HepG2 (cell line): Measurements from ENCODE around the gene STK24. TPM values are rescaled to one million over a fixed set of nuclear protein-coding genes. Genes with fewer than 3 reads are reported as not detected.
A peak's percentile ranks its signal among the peaks of the same experiment; 100 is the strongest.

ENCODE experiments used
- ATAC-seq: fragments of 200-7000 bp; cut with Tn5 transposase; 3 replicates; pipeline ENCODE4 v1.9.1; 2020; ENCODE audit warnings: mild to moderate bottlenecking, moderate library complexity
- BruUV-seq: library from RNA; stranded (reverse); fragments of 400-500 nt; replicated peaks from 2 replicates; lab custom pipeline; 2021; lab: Mats Ljungman, UMichigan
- CTCF ChIA-PET: fragments of 300-600 bp; formaldehyde crosslinking; extraction: SDS; loops from one replicate; lab custom pipeline; 2021; ENCODE audit warnings: low total read pairs, inconsistent platforms, low intra/inter-chr PET ratio; lab: Yijun Ruan, JAX
- POLR2A ChIA-PET: fragments of 350-600 bp; sonication (Branson Sonifier 250); formaldehyde crosslinking; loops from one replicate; lab custom pipeline; 2020; ENCODE audit warnings: antibody characterized with exemption, inconsistent platforms; lab: Yijun Ruan, JAX
- DNase-seq: peaks from one replicate; pipeline ENCODE4 v3.0.0-alpha.2; 2015; ENCODE audit warnings: low spot score
- FAIRE-seq: peaks from 3 replicates; lab custom pipeline; 2011; peaks lifted over from hg19 to GRCh38; lab: Jason Lieb, UNC
- H2AFZ ChIP-seq: one replicate; pipeline ENCODE4 v1.6.1; 2011; ENCODE audit warnings: low read length, inconsistent platforms
- H3K27ac ChIP-seq: fragments of 300-600 bp; 3 replicates; pipeline ENCODE4 v1.8.0; 2011; ENCODE audit warnings: mixed run types, mild to moderate bottlenecking, mixed read lengths, low read length, inconsistent platforms; ENCODE audit not compliant: insufficient read depth; ENCODE audit errors: extremely low read length
- H3K27me3 ChIP-seq, 2 experiments: fragments of 200-600 bp in 1 of 2; 2 replicates in 1 of 2; 3 replicates in 1 of 2; pipeline versions ENCODE4 v1.6.0 to v1.8.0; 2011; ENCODE audit warnings: low read length in 2 of 2, mild to moderate bottlenecking in 2 of 2, moderate library complexity in 2 of 2, inconsistent platforms in 1 of 2; ENCODE audit not compliant: insufficient read depth in 2 of 2, control insufficient read depth in 1 of 2
- H3K36me3 ChIP-seq, 2 experiments: fragments of 200-600 bp in 1 of 2; replicated peaks in 1 of 2; 2 replicates in 1 of 2; 3 replicates in 1 of 2; pipeline versions ENCODE4 v1.5.1 to v1.8.0; 2011; ENCODE audit warnings: low read length in 2 of 2, inconsistent platforms in 1 of 2; ENCODE audit not compliant: insufficient read depth in 2 of 2, control insufficient read depth in 1 of 2
- H3K4me1 ChIP-seq: 2 replicates; pipeline ENCODE4 v1.5.1; 2012; ENCODE audit warnings: low read length, inconsistent platforms; ENCODE audit not compliant: insufficient read depth
- H3K4me2 ChIP-seq: 2 replicates; pipeline ENCODE4 v1.6.0; 2011; ENCODE audit warnings: low read depth, low read length, inconsistent platforms
- H3K4me3 ChIP-seq, 3 experiments: fragments of 200-600 bp in 1 of 3; sonication (generic), shearing (Covaris generic) in 1 of 3; replicated peaks in 1 of 3; 2 replicates each; pipeline ENCODE4 v1.5.1; 2011 to 2016; ENCODE audit warnings: low read length in 3 of 3, inconsistent platforms in 2 of 3, low read depth in 2 of 3, mild to moderate bottlenecking in 2 of 3, control low read depth in 1 of 3, mixed read lengths in 1 of 3; ENCODE audit not compliant: insufficient read depth in 1 of 3
- H3K79me2 ChIP-seq: one replicate; pipeline ENCODE4 v1.6.1; 2011; ENCODE audit warnings: low read length, inconsistent platforms; ENCODE audit not compliant: insufficient read depth
- H3K9ac ChIP-seq: 2 replicates; pipeline ENCODE4 v1.6.0; 2011; ENCODE audit warnings: mild to moderate bottlenecking, low read depth, low read length, inconsistent platforms; ENCODE audit not compliant: insufficient read depth
- H3K9me3 ChIP-seq: 2 replicates; pipeline ENCODE4 v1.5.1; 2012; ENCODE audit warnings: mild to moderate bottlenecking, low read length
- H4K20me1 ChIP-seq: 2 replicates; pipeline ENCODE4 v1.6.0; 2011; ENCODE audit warnings: inconsistent platforms, mild to moderate bottlenecking, low read length, moderate library complexity; ENCODE audit not compliant: insufficient read depth
- DPF2 ChIP-seq: sonication (generic); formaldehyde crosslinking; IDR thresholded peaks from 2 replicates; pipeline ENCODE4 v1.4.0; 2020; ENCODE audit warnings: mild to moderate bottlenecking, low read depth, missing genetic modification reagents, borderline replicate concordance
- EEA1 ChIP-seq: sonication (generic); formaldehyde crosslinking; IDR thresholded peaks from 2 replicates; pipeline ENCODE4 v1.5.1; 2020; ENCODE audit warnings: mild to moderate bottlenecking, missing genetic modification reagents, borderline replicate concordance
- EP300 ChIP-seq, 3 experiments: sonication (generic) in 1 of 3; formaldehyde crosslinking in 1 of 3; IDR thresholded peaks; 2 replicates each; pipeline versions ENCODE4 v1.5.1 to v1.6.1; 2011 to 2020; ENCODE audit warnings: low read depth in 2 of 3, low read length in 2 of 3, borderline replicate concordance in 1 of 3, improper control_type of control experiment in 1 of 3, mild to moderate bottlenecking in 1 of 3, missing genetic modification reagents in 1 of 3, moderate library complexity in 1 of 3
- ERF ChIP-seq: IDR thresholded peaks from 2 replicates; pipeline ENCODE4 v1.6.1; 2018; ENCODE audit warnings: missing biosample characterization, missing genetic modification reagents
- SKI ChIP-seq: fragments of 450-650 bp; IDR thresholded peaks from one replicate; pipeline ENCODE4 v1.6.1; 2018; ENCODE audit warnings: mild to moderate bottlenecking; ENCODE audit not compliant: partially characterized antibody
- SMC3 ChIP-seq: IDR thresholded peaks from 2 replicates; pipeline ENCODE4 v1.6.1; 2011; ENCODE audit warnings: low read length, improper control_type of control experiment
- ZNF274 ChIP-seq: sonication (generic); formaldehyde crosslinking; IDR thresholded peaks from 2 replicates; pipeline ENCODE4 v1.5.1; 2020; ENCODE audit warnings: mild to moderate bottlenecking, missing genetic modification reagents
- ZNF549 ChIP-seq: sonication (generic); formaldehyde crosslinking; IDR thresholded peaks from 2 replicates; pipeline ENCODE4 v1.5.0; 2020; ENCODE audit warnings: missing genetic modification reagents
- ZNF569 ChIP-seq: sonication (generic); formaldehyde crosslinking; IDR thresholded peaks from 2 replicates; pipeline ENCODE4 v1.5.0; 2020; ENCODE audit warnings: mild to moderate bottlenecking, missing genetic modification reagents, moderate library complexity, borderline replicate concordance
- WGBS: methylation state at CpG from one replicate; pipeline ENCODE4 v1.1.6; 2017; ENCODE audit warnings: low lambda C conversion rate; 5-methylcytosine and 5-hydroxymethylcytosine counted together
- in situ Hi-C: cut with HindIII; loops from 2 replicates; pipeline ENCODE4 v1.10.0; 2017; ENCODE audit warnings: low pct_unique_long_range_greater_than_20kb; ENCODE audit not compliant: extremely low pct_ligation_motif_present
- intact Hi-C: fragments of 100-400 bp; cut with micrococcal nuclease; formaldehyde crosslinking; loops from one replicate; pipeline ENCODE4 v1.10.0; 2022; ENCODE audit not compliant: unreplicated experiment
- polyA plus RNA-seq, 8 experiments: library from polyadenylated mRNA; depleted of rRNA in 3 of 8; stranded (reverse) in 7 of 8; unstranded in 1 of 8; fragments of >200 nt; fragmentation: Illumina TruSeq in 4 of 8; extraction: Trizol in 4 of 8; gene quantifications; 2 replicates each; pipeline versions ENCODE4 v1.2.1 to v1.2.3, GENCODE V29; 2011 to 2016; ENCODE audit warnings: low read depth in 4 of 8, missing spikeins in 1 of 8, mixed read lengths in 1 of 8; ENCODE audit not compliant: insufficient read depth in 1 of 8
- total RNA-seq, 5 experiments: library from RNA; depleted of rRNA; stranded (reverse); fragments of >200 nt; fragmentation: Illumina TruSeq; extraction: Trizol; gene quantifications; 2 replicates each; pipeline ENCODE4 v1.2.3, GENCODE V29; 2016; ENCODE audit warnings: low read depth in 1 of 5

The STK24 gene
- total and polyA plus RNA-seq, 2 of the 13 experiments (the other 11 are each of a cell fraction or from before 2014, with no cell fraction given): 51.3 to 73.0 TPM

DNA sequence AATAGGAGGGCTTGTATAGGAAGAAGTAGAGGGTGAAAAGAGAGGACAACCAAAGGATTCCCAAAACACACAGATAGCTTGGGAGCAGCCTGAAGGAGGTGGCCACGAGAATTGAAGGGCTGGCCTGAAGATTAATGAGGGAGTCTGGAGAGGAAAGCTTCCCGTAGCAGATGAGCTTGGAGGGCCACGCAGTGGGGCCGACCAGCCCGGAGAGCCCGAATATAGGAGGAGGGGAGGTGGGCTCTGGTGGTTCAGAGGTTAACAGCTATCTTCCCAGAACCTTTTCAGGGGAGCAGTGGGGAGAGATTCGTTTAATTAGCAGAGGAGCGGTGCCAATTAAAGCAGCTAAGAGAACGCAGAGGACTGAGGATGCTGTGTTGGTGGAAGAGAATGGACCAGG, 154.9 kb downstream of the STK24 start (continued):
- TF ChIP-seq EP300 (IDR thresholded peaks at IDR 0.05; ENCODE audit: low read depth in 2 of 2, low read length in 2 of 2) (no peak), EP300 (CRISPR knock-in tag; IDR thresholded peaks at IDR 0.05; ENCODE audit: borderline replicate concordance) (no peak), ZNF569 (no peak)

DNA sequence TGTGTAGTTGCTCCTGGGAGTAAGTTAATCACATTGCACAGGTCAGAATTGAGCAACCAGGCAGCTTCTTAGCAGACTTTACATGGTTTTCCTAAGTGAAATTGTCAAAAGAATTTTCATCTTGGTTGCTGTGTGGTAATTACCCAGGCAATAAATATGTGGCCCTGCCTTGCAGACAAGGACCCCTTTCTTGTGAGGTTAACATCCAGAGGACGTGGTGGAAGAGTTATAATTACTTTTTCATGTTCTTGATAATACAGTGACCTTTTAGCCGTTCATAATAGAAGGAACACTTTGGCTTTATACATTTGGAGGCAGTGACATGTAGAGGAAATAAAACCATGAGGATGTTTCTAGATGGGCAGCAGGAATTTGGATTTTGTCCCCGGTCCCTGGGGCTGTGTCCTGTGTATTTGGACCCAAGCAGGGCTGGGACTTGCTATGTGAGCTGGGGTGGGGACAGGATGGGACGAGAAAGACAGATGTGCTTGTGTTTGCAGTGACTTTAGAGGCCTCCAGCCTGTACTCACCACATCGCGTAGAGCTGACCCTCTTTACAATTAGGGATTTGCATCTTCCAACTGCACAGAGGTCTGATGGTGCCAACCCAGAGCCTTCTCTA, 156.2 kb downstream of the STK24 start:
- Histone ChIP-seq H3K79me2 (no peaks in the 10 kb centered on the region), H3K27ac (no peak overlapping the region), H3K9me3 (no peaks in the 10 kb centered on the region), H3K9ac (no peak overlapping the region), H3K4me1 (no peaks in the 10 kb centered on the region), H3K27me3 (no peaks in the 10 kb centered on the region), H3K4me2 (no peak overlapping the region), H4K20me1 (peaks cover 3% of the 10 kb centered on the region; the same call in 1 of the 2 replicates), H3K4me3 (no peak overlapping the region), H2AFZ (no peak overlapping the region), H3K36me3 (peaks cover 36 to 88% of the 10 kb centered on the region in 2 experiments)
- ChIA-PET POLR2A (no interaction called here), CTCF (no interaction called here)
- in situ Hi-C loops (no loop called here), intact Hi-C loops (no loop called here)
- ATAC-seq (peak; percentile 12; the same call in 2 of the 3 replicates), FAIRE-seq (no peak), DNase-seq (no peak)
- WGBS: 97% methylated on average over 6 of the region's 6 CpGs
- no TSS peak for BruUV-seq
- TF ChIP-seq SKI (no peak), ERF (CRISPR knock-in tag) (no peak), DPF2 (CRISPR knock-in tag) (no peak), ZNF274 (CRISPR knock-in tag) (no peak), ZNF549 (CRISPR knock-in tag) (no peak), EEA1 (no peak), SMC3 (no peak)
